Upper lobe of left lung (tissue), 6 donors: Measurements from ENCODE around the gene TMEM170A. TPM values are rescaled to one million over a fixed set of nuclear protein-coding genes. Genes with fewer than 3 reads are reported as not detected.
"Not testable (repeated sequence)": the region's sequence is repeated elsewhere in the genome, so short reads cannot be mapped to it uniquely, and the experiment has no call there.

ENCODE experiments used
- ATAC-seq, 2 donors: fragments of 200-7000 bp; cut with Tn5 transposase; one replicate each; pipeline ENCODE4 v1.9.1; 2022; ENCODE audit warnings: mild to moderate bottlenecking in 2 of 2, moderate library complexity in 2 of 2; ENCODE audit not compliant: low FRiP score in 2 of 2
- DNase-seq, 2 donors: peaks; one replicate each; pipeline ENCODE4 v3.0.0-alpha.2; 2019 to 2020
- H3K27ac ChIP-seq, 4 donors: fragments of 200-600 bp; sonication (generic); one replicate each; pipeline ENCODE4 v1.5.1; 2016 to 2019
- H3K27me3 ChIP-seq, 4 donors: fragments of 200-600 bp; sonication (generic); one replicate each; pipeline ENCODE4 v1.5.1; 2017 to 2019
- H3K36me3 ChIP-seq, 4 donors: fragments of 200-600 bp; sonication (generic); one replicate each; pipeline ENCODE4 v1.5.1; 2016 to 2019
- H3K4me1 ChIP-seq, 4 donors: fragments of 200-600 bp; sonication (generic); one replicate each; pipeline ENCODE4 v1.5.1; 2018 to 2019
- H3K4me3 ChIP-seq, 4 donors: fragments of 200-600 bp; sonication (generic); one replicate each; pipeline ENCODE4 v1.5.1; 2017 to 2019; ENCODE audit warnings: mild to moderate bottlenecking in 2 of 4, moderate library complexity in 1 of 4
- H3K9me3 ChIP-seq, 4 donors: fragments of 200-600 bp; sonication (generic); one replicate each; pipeline ENCODE4 v1.5.1; 2018 to 2019
- EP300 ChIP-seq, 4 donors: sonication (generic); formaldehyde crosslinking; IDR thresholded peaks; one replicate each; pipeline ENCODE4 v1.5.1; 2017; ENCODE audit warnings: antibody characterized with exemption in 4 of 4, control low read depth in 2 of 4
- POLR2A ChIP-seq, 4 donors: fragments of 450-650 bp; IDR thresholded peaks; one replicate each; pipeline ENCODE4 v1.5.1; 2016 to 2017; ENCODE audit warnings: antibody characterized with exemption in 4 of 4, mild to moderate bottlenecking in 2 of 4
- POLR2AphosphoS5 ChIP-seq, 2 donors: sonication (generic); formaldehyde crosslinking; IDR thresholded peaks; one replicate each; pipeline ENCODE4 v1.5.1; 2017; ENCODE audit warnings: antibody characterized with exemption in 2 of 2
- WGBS, 2 donors: methylation state at CpG; one replicate each; pipeline ENCODE4 v1.1.5; 2017 to 2018; 5-methylcytosine and 5-hydroxymethylcytosine counted together
- total RNA-seq, 6 donors: library from RNA; depleted of rRNA in 4 of 6; stranded (reverse); fragments of >200 nt in 4 of 6; gene quantifications; one replicate each; pipeline versions ENCODE4 v1.1.0 to v1.2.1, GENCODE V29; 2016 to 2021
- TF ChIP-seq, protein P1 (sequence below), 6 experiments: fragments of 450-650 bp in 4 of 6; fragments of 200-600 bp in 2 of 6; sonication (generic) in 2 of 6; IDR thresholded peaks; one replicate each; pipeline ENCODE4 v1.5.1; 2016 to 2019; ENCODE audit warnings: antibody characterized with exemption in 6 of 6
- donor health status: DM: no; HTN: no; CAD: no; lungs with moderate emphysema.
- donor health status: DM: no; HTN: yes; CAD: no; lungs with severe emphysema.

Gene TMEM170A
- total RNA-seq, 6 donors from 2014 or later, result 11.5 to 31.6 (median 25.5) TPM

DNA sequence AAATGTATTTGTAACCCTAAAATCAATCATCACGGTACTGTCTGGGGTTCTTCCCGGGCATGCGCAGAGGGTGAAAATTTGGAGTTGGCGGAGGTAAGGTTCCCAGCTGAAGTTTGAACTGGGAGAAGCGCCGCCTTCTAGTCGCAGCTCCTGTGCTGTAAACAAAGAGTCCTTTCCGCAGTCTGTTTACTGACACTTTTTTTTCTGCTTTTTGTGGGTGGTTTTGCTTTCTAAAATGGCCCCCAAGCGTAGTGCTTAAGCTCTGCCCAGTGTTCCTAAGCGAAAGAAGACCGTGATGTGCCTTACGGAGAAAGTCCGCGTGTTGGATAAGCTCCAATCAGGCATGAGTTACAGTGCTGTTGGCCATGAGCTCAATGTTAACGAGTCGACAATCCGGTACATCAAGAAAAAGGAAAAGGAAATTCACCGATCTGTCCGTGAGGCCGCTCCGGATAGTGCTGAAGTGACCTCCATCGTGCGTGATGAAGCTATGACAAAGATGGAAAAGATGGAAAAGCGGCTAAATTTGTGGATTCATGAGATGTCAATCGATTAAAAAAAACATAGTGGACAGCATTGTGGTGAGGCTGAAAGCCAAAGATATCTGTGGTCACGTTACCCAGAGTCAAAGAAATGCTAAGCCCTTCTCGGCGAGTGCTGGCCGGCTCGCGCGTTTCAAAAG is 30.6 kb downstream of the TMEM170A start:
- Histone ChIP-seq H3K4me1 (peaks cover 9 to 29% (median 13%) of the 10 kb centered on the region in 4 donors), H3K36me3 (no peaks in the 10 kb centered on the region), H3K27me3 (no peaks in the 10 kb centered on the region), H3K27ac (peak overlapping the region; percentile 95 to 98 (median 96)), H3K9me3 (no peaks in the 10 kb centered on the region), H3K4me3 (peak overlapping the region; percentile 76 to 96 (median 84))
- TF ChIP-seq POLR2A (IDR thresholded peaks at IDR 0.05) (peak in 2 of 4 donors; percentile 11 to 53), POLR2AphosphoS5 (IDR thresholded peaks at IDR 0.05) (peak; percentile 45 to 52), EP300 (IDR thresholded peaks at IDR 0.05) (peak in 1 of 4 donors; percentile 10)
- TF ChIP-seq, protein P1, sequence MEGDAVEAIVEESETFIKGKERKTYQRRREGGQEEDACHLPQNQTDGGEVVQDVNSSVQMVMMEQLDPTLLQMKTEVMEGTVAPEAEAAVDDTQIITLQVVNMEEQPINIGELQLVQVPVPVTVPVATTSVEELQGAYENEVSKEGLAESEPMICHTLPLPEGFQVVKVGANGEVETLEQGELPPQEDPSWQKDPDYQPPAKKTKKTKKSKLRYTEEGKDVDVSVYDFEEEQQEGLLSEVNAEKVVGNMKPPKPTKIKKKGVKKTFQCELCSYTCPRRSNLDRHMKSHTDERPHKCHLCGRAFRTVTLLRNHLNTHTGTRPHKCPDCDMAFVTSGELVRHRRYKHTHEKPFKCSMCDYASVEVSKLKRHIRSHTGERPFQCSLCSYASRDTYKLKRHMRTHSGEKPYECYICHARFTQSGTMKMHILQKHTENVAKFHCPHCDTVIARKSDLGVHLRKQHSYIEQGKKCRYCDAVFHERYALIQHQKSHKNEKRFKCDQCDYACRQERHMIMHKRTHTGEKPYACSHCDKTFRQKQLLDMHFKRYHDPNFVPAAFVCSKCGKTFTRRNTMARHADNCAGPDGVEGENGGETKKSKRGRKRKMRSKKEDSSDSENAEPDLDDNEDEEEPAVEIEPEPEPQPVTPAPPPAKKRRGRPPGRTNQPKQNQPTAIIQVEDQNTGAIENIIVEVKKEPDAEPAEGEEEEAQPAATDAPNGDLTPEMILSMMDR (IDR thresholded peaks at IDR 0.05), result peak in 1 of 6 experiments; percentile 14
- WGBS, 2 donors, result 2 to 9% methylated on average over 32 of the region's 32 CpGs
- DNase-seq (peak in 1 of 2 donors; percentile 77), ATAC-seq (peak; percentile 85 to 93)

DNA sequence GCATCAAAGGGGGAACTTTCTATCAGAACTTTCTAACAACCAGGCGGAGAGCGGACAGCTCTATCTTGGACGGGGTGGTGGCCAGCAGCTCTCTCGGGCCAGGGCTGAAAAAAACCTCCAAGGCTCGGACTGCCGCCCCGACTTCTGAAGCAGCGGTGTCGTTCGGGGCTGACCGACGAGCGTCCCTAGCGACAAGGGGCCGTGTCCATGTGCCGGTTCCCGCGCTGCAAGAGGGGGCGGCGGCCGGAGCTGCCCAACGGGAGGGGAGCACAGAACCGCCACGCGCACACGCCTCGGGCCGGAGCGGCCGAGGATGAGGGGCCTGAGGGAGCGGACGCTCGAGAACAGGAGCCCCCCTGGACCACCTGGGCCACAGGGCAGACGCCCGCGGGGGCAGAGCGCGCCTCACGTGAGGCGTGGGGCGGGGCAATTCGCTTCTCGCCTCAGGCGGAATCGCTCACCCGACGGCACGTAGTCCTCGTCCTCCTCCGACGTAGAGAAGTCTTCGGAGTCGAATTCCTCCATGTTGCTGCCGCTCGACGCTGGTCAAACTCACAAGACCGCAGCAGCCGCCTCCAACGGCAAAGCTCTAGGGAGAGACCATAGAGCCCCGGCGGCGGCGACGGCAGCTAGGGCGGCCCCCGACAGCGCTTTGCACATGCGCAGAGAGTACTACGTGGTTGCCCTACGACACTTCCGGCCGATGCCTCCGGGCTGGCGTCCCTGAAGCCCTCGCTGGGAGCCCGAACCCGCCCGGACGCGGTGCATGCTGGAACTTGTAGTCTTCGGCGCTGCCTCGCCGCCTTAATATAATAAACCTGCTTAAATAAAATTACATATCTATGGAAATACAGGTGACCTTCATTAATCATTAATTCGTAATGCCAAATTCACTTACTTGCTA is 31.4 kb downstream of the TMEM170A start, which contains the start of gene CFDP1:
Gene CFDP1, minus strand, starts transcription at position 676 of the 904 bp plus-strand sequence. Its CDS starts 151 bp downstream, at position 525.
- Histone ChIP-seq H3K9me3 (no peaks in the 10 kb centered on the region), H3K36me3 (no peaks in the 10 kb centered on the region), H3K4me3 (peak within 1 kb of the TSS; percentile 76 to 96 (median 84)), H3K27me3 (no peaks in the 10 kb centered on the region), H3K4me1 (peaks cover 9 to 29% (median 13%) of the 10 kb centered on the region in 4 donors), H3K27ac (peak within 1 kb of the TSS; percentile 95 to 98 (median 96))
- ATAC-seq (peak; percentile 97 to 99), DNase-seq (peak; percentile 96 to 97)
- peak; percentile 63 to 78 for TF ChIP-seq POLR2AphosphoS5 (IDR thresholded peaks at IDR 0.05)
- TF ChIP-seq POLR2A (IDR thresholded peaks at IDR 0.05), result peak in 3 of 4 donors; percentile 54 to 81 (median 61)
- TF ChIP-seq, protein P1 (IDR thresholded peaks at IDR 0.05), result peak in 3 of 6 experiments; percentile 2 to 37 (median 28)
- TF ChIP-seq EP300 (IDR thresholded peaks at IDR 0.05), result no peak
- 1 to 4% methylated on average over 17 to 71 of the region's 85 CpGs for WGBS, 2 donors

DNA sequence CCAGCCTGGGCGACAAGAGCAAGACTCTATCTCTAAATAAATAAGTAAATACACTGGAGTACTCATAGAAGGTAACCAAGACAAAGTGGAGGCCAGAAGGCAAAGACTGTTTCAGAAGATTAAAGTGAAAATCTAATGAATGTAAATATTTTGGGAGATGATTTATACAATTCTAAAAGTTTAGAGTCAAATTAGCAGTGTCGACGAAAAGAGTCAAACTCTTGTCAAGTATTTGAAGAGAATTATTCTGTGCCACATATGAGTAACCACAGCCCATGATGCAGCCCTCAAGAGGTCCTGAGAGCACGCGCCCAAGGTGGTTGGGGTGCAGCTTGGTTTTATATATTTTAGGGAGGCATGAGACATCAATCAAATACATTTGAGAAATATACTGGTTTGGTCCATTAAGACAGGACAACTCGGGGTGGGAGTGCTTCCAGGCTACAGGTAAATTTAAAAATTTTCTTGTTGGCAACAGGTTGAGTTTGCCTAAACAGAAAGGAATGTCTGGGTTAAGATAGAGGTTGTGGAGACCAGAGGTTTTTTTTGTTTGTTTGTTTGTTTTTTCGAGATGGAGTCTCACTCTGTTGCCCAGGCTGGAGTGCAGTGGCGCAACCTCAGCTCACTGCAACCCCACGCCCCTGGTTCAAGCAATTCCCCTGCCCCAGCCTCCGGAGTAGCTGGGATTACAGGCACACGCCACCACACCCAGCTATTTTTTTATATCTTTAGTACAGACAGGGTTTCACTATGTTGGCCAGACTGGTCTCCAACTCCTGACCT is 34.7 kb downstream of the TMEM170A start:
- H3K27me3 ChIP-seq, result no peaks in the 10 kb centered on the region
- no peak overlapping the region for H3K27ac ChIP-seq
- no peaks in the 10 kb centered on the region for H3K36me3 ChIP-seq
- no peak overlapping the region for H3K4me3 ChIP-seq
- H3K9me3 ChIP-seq, result no peaks in the 10 kb centered on the region
- peaks cover 9 to 32% (median 13%) of the 10 kb centered on the region in 4 donors for H3K4me1 ChIP-seq
- ATAC-seq, result no peak
- DNase-seq, result no peak
- TF ChIP-seq POLR2A (IDR thresholded peaks at IDR 0.05) (no peak), EP300 (IDR thresholded peaks at IDR 0.05) (no peak)
- TF ChIP-seq, protein P1 (IDR thresholded peaks at IDR 0.05), result no peak
- 86% methylated on average over 11 of the region's 11 CpGs for WGBS, 2 donors

DNA sequence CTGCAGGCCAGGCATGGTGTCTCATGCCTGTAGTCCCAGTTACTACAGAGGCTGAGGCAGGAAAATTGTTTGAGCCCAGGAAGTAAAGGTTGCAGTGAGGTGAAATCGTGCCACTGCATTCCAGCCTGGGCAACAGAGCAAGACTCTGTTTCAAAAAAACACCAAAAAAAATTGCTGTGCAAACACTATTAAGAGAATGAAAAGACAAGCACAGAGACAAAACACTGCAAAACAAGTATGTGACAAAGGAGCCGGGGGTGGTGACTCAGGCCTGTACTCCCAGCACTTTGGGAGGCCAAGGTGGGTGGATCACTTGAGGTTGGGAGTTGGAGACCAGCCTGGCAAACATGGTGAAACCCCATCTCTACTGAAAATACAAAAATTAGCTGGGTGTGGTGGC is 38.0 kb downstream of the TMEM170A start:
- H3K4me1 ChIP-seq, result peaks cover 1 to 20% (median 4%) of the 10 kb centered on the region in 4 donors
- not testable (repeated sequence) for H3K27ac ChIP-seq, DNase-seq, H3K4me3 ChIP-seq, H3K9me3 ChIP-seq, H3K36me3 ChIP-seq, H3K27me3 ChIP-seq, ATAC-seq
- 66 to 71% methylated on average over 2 of the region's 2 CpGs for whole genome bisulfite sequencing, 2 donors

DNA sequence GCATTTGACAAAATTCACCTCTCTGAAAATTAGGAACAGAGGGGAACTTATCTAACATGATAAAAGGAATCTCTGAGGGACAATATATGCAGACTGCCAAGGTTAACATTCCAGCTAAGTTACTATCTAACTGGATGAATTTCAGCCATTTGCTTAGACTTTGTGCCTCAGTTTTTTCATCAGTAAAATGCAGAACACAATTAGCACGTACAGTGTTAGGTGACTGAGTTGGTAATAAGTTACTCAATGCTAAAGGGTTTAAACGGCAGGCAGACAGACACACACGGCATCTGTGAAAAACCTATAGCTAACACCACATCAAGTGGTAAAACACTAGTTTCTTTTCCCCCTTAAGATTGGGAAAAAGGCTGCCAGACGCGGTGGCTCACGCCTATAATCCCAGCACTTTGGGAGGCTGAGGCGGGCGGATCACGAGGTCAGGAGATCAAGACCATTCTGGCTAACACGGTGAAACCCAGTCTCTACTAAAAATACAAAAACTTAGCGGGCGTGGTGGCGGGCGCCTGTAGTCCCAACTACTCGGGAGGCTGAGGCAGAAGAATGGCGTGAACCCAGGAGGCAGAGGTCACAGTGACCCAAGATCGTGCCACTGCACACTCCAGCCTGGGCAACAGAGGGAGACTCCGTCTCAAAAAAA is 40.3 kb downstream of the TMEM170A start:
- not testable (repeated sequence) for H3K27ac ChIP-seq, H3K4me3 ChIP-seq, H3K36me3 ChIP-seq, DNase-seq, H3K27me3 ChIP-seq, H3K9me3 ChIP-seq
- WGBS, 2 donors, result 90 to 91% methylated on average over 18 of the region's 18 CpGs
- ATAC-seq, result peak in 1 of 2 donors; percentile 10
- peaks cover 10 to 18% (median 11%) of the 10 kb centered on the region in 4 donors for H3K4me1 ChIP-seq
